ENCODE data around the gene ADM5. TPM values are rescaled to one million over a fixed set of nuclear protein-coding genes. Genes with fewer than 3 reads are reported as not detected.

The ADM5 gene
- total and polyA plus RNA-seq, 2 experiments from 2014 or later, result 2.8 to 5.7 TPM

DNA sequence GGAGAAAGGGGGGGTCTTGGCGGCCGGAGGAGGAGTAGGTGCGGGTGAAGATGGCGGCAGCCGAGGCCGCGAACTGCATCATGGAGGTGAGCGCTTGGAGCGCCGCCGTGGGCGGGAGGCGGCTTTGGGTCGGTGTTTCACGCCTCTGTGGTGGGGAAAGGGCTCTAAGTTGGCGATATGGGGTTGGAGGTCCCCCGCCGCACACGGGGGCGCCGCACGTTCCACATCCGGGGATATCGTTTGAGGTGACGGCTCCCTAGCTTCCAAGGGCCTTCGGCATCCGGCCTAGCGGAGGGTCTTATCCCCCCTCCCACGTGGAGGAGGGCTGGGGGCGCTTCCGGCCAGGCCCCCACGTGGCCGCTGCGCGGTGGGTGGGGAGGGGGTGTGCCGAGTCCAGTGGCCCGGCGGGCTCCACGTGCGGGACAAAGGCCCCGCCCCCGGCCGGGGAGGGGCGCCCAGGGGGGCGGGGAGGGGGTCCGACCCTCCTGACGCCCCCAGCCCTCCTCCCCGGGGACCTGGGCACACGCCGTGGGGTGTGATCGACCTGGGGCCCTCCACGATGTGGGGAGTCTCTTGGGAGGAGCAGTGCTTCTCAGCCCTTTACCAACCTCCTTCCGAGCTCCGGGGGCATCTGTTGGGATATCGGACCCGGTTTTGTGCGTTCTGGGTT lies 12.0 kb upstream of the ADM5 start, which contains the start of gene PRMT1:
Gene PRMT1, plus strand, starts transcription at position 41 of the 670 bp plus-strand sequence. Its CDS starts 10 bp downstream, at position 51.
- Mint-ChIP-seq H3K36me3 (ENCODE audit: low read depth) (peaks cover 28% of the 10 kb centered on the region), H3K27me3 (ENCODE audit: insufficient read depth, low read depth, poor library complexity) (peaks cover 35% of the 10 kb centered on the region), H3K4me1 (peaks cover 19% of the 10 kb centered on the region), H3K27ac (peak within 1 kb of the TSS; percentile 100), H3K9me3 (no peaks in the 10 kb centered on the region; the same call in 2 of the 3 replicates), H3K4me3 (peak within 1 kb of the TSS; percentile 91)
- peaks cover 22% of the 10 kb centered on the region for H3K4me1 ChIP-seq (ENCODE audit: insufficient read depth)
- H3K79me2 ChIP-seq (replicated peaks; ENCODE audit: insufficient read depth), result peaks cover 50% of the 10 kb centered on the region
- H4K20me1 ChIP-seq (replicated peaks; ENCODE audit: insufficient read depth), result peaks cover 29% of the 10 kb centered on the region
- H3K36me3 ChIP-seq (ENCODE audit: insufficient read depth), result peaks cover 20% of the 10 kb centered on the region
- DNase-seq (ENCODE audit: low spot score) (peak; percentile 67), ATAC-seq (peak; percentile 9)
- H3K27ac ChIP-seq (ENCODE audit: low read depth), result peak within 1 kb of the TSS; percentile 98
- no peaks in the 10 kb centered on the region for H3K27me3 ChIP-seq (ENCODE audit: insufficient read depth)
- H3K4me2 ChIP-seq, result peak within 1 kb of the TSS; percentile 84
- H3K9me2 ChIP-seq (ENCODE audit: insufficient read depth), result no peaks in the 10 kb centered on the region
- H3F3A ChIP-seq (replicated peaks; ENCODE audit: low read depth), result peaks cover 38% of the 10 kb centered on the region
- peak within 1 kb of the TSS; percentile 95 for H3K4me3 ChIP-seq
- TF ChIP-seq ZNF114 (CRISPR knock-in tag; IDR thresholded peaks at IDR 0.05) (no peak), ZNF331 (CRISPR knock-in tag; IDR thresholded peaks at IDR 0.05; ENCODE audit: low read depth) (no peak), EZH2 (IDR thresholded peaks at IDR 0.05; ENCODE audit: low read depth, unreplicated experiment) (no peak), EZH2phosphoT487 (IDR thresholded peaks at IDR 0.05; ENCODE audit: unreplicated experiment) (no peak), NANOG (IDR thresholded peaks at IDR 0.05; ENCODE audit: borderline replicate concordance) (no peak), POLR2AphosphoS5 (IDR thresholded peaks at IDR 0.05; ENCODE audit: low read depth) (peak; percentile 93), CREB1 (CRISPR knock-in tag; IDR thresholded peaks at IDR 0.05; ENCODE audit: low read depth) (no peak), STAT1 (IDR thresholded peaks at IDR 0.05; ENCODE audit: unreplicated experiment) (no peak), JUNB (IDR thresholded peaks at IDR 0.05; ENCODE audit: unreplicated experiment) (no peak)
- TF ChIP-seq, protein P1, sequence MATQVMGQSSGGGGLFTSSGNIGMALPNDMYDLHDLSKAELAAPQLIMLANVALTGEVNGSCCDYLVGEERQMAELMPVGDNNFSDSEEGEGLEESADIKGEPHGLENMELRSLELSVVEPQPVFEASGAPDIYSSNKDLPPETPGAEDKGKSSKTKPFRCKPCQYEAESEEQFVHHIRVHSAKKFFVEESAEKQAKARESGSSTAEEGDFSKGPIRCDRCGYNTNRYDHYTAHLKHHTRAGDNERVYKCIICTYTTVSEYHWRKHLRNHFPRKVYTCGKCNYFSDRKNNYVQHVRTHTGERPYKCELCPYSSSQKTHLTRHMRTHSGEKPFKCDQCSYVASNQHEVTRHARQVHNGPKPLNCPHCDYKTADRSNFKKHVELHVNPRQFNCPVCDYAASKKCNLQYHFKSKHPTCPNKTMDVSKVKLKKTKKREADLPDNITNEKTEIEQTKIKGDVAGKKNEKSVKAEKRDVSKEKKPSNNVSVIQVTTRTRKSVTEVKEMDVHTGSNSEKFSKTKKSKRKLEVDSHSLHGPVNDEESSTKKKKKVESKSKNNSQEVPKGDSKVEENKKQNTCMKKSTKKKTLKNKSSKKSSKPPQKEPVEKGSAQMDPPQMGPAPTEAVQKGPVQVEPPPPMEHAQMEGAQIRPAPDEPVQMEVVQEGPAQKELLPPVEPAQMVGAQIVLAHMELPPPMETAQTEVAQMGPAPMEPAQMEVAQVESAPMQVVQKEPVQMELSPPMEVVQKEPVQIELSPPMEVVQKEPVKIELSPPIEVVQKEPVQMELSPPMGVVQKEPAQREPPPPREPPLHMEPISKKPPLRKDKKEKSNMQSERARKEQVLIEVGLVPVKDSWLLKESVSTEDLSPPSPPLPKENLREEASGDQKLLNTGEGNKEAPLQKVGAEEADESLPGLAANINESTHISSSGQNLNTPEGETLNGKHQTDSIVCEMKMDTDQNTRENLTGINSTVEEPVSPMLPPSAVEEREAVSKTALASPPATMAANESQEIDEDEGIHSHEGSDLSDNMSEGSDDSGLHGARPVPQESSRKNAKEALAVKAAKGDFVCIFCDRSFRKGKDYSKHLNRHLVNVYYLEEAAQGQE (IDR thresholded peaks at IDR 0.05; ENCODE audit: unreplicated experiment), result no peak
- TF ChIP-seq, protein P2, sequence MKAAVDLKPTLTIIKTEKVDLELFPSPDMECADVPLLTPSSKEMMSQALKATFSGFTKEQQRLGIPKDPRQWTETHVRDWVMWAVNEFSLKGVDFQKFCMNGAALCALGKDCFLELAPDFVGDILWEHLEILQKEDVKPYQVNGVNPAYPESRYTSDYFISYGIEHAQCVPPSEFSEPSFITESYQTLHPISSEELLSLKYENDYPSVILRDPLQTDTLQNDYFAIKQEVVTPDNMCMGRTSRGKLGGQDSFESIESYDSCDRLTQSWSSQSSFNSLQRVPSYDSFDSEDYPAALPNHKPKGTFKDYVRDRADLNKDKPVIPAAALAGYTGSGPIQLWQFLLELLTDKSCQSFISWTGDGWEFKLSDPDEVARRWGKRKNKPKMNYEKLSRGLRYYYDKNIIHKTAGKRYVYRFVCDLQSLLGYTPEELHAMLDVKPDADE (IDR thresholded peaks at IDR 0.05), result no peak; the same call in 1 of the 2 replicates
- TF ChIP-seq, protein P3, sequence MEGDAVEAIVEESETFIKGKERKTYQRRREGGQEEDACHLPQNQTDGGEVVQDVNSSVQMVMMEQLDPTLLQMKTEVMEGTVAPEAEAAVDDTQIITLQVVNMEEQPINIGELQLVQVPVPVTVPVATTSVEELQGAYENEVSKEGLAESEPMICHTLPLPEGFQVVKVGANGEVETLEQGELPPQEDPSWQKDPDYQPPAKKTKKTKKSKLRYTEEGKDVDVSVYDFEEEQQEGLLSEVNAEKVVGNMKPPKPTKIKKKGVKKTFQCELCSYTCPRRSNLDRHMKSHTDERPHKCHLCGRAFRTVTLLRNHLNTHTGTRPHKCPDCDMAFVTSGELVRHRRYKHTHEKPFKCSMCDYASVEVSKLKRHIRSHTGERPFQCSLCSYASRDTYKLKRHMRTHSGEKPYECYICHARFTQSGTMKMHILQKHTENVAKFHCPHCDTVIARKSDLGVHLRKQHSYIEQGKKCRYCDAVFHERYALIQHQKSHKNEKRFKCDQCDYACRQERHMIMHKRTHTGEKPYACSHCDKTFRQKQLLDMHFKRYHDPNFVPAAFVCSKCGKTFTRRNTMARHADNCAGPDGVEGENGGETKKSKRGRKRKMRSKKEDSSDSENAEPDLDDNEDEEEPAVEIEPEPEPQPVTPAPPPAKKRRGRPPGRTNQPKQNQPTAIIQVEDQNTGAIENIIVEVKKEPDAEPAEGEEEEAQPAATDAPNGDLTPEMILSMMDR (conservative IDR thresholded peaks at IDR 0.05; ENCODE audit: low read depth in 2 of 2), result 0 out of 4 replicates have a peak, but pooled peaks of 1 of the 2 experiments have one; percentile 0
- TF ChIP-seq, protein P4, sequence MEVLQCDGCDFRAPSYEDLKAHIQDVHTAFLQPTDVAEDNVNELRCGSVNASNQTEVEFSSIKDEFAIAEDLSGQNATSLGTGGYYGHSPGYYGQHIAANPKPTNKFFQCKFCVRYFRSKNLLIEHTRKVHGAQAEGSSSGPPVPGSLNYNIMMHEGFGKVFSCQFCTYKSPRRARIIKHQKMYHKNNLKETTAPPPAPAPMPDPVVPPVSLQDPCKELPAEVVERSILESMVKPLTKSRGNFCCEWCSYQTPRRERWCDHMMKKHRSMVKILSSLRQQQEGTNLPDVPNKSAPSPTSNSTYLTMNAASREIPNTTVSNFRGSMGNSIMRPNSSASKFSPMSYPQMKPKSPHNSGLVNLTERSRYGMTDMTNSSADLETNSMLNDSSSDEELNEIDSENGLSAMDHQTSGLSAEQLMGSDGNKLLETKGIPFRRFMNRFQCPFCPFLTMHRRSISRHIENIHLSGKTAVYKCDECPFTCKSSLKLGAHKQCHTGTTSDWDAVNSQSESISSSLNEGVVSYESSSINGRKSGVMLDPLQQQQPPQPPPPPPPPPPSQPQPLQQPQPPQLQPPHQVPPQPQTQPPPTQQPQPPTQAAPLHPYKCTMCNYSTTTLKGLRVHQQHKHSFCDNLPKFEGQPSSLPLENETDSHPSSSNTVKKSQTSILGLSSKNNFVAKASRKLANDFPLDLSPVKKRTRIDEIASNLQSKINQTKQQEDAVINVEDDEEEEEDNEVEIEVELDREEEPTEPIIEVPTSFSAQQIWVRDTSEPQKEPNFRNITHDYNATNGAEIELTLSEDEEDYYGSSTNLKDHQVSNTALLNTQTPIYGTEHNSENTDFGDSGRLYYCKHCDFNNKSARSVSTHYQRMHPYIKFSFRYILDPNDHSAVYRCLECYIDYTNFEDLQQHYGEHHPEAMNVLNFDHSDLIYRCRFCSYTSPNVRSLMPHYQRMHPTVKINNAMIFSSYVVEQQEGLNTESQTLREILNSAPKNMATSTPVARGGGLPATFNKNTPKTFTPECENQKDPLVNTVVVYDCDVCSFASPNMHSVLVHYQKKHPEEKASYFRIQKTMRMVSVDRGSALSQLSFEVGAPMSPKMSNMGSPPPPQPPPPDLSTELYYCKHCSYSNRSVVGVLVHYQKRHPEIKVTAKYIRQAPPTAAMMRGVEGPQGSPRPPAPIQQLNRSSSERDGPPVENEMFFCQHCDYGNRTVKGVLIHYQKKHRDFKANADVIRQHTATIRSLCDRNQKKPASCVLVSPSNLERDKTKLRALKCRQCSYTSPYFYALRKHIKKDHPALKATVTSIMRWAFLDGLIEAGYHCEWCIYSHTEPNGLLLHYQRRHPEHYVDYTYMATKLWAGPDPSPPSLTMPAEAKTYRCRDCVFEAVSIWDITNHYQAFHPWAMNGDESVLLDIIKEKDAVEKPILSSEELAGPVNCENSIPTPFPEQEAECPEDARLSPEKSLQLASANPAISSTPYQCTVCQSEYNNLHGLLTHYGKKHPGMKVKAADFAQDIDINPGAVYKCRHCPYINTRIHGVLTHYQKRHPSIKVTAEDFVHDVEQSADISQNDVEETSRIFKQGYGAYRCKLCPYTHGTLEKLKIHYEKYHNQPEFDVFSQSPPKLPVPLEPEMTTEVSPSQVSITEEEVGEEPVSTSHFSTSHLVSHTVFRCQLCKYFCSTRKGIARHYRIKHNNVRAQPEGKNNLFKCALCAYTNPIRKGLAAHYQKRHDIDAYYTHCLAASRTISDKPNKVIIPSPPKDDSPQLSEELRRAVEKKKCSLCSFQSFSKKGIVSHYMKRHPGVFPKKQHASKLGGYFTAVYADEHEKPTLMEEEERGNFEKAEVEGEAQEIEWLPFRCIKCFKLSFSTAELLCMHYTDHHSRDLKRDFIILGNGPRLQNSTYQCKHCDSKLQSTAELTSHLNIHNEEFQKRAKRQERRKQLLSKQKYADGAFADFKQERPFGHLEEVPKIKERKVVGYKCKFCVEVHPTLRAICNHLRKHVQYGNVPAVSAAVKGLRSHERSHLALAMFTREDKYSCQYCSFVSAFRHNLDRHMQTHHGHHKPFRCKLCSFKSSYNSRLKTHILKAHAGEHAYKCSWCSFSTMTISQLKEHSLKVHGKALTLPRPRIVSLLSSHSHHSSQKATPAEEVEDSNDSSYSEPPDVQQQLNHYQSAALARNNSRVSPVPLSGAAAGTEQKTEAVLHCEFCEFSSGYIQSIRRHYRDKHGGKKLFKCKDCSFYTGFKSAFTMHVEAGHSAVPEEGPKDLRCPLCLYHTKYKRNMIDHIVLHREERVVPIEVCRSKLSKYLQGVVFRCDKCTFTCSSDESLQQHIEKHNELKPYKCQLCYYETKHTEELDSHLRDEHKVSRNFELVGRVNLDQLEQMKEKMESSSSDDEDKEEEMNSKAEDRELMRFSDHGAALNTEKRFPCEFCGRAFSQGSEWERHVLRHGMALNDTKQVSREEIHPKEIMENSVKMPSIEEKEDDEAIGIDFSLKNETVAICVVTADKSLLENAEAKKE (CRISPR knock-in tag; IDR thresholded peaks at IDR 0.05), result no peak
- no peak within 1 kb of the TSS for H2AFZ ChIP-seq

Measured in GM23338 (cell line).